Mesendoderm (in vitro differentiated cells): ENCODE results near the gene MVB12B.

Experiments used
- DNase-seq: peaks from one replicate; pipeline ENCODE4 v3.0.0; 2013
- H2AK5ac ChIP-seq: 2 replicates; pipeline ENCODE4 v1.6.1; 2013; ENCODE audit warnings: low read length, inconsistent platforms
- H2BK120ac ChIP-seq: 2 replicates; pipeline ENCODE4 v1.6.1; 2013; ENCODE audit warnings: low read depth, mild to moderate bottlenecking, low read length, moderate library complexity, mixed read lengths
- H2BK15ac ChIP-seq: replicated peaks from 2 replicates; pipeline ENCODE4 v1.6.1; 2013; ENCODE audit warnings: low read depth, mild to moderate bottlenecking, moderate library complexity
- H2BK5ac ChIP-seq: 2 replicates; pipeline ENCODE4 v1.6.1; 2013; ENCODE audit warnings: low read length, inconsistent platforms
- H3K18ac ChIP-seq: 2 replicates; pipeline ENCODE4 v1.6.1; 2013; ENCODE audit warnings: mild to moderate bottlenecking, low read length, mixed read lengths
- H3K23ac ChIP-seq: one replicate; pipeline ENCODE4 v1.6.1; 2013; ENCODE audit warnings: low read length
- H3K27ac ChIP-seq: 2 replicates; pipeline ENCODE4 v1.5.1; 2013; ENCODE audit warnings: low read depth, mild to moderate bottlenecking, inconsistent platforms, low read length, moderate library complexity
- H3K27me3 ChIP-seq: 2 replicates; pipeline ENCODE4 v1.6.1; 2013; ENCODE audit warnings: low read length, control low read depth, mild to moderate bottlenecking, inconsistent platforms; ENCODE audit not compliant: insufficient read depth, poor library complexity
- H3K36me3 ChIP-seq: 2 replicates; pipeline ENCODE4 v1.6.1; 2013; ENCODE audit warnings: low read length, inconsistent platforms; ENCODE audit not compliant: control insufficient read depth, insufficient read depth
- H3K4ac ChIP-seq: one replicate; pipeline ENCODE4 v1.6.1; 2013; ENCODE audit warnings: low read depth, mild to moderate bottlenecking, low read length, moderate library complexity
- H3K4me1 ChIP-seq: 2 replicates; pipeline ENCODE4 v1.6.1; 2013; ENCODE audit warnings: low read depth, low read length, inconsistent platforms; ENCODE audit not compliant: control insufficient read depth
- H3K4me2 ChIP-seq: 2 replicates; pipeline ENCODE4 v1.6.1; 2013; ENCODE audit warnings: low read length
- H3K4me3 ChIP-seq: 2 replicates; pipeline ENCODE4 v1.5.1; 2013; ENCODE audit warnings: mild to moderate bottlenecking, low read length
- H3K56ac ChIP-seq: one replicate; pipeline ENCODE4 v1.6.1; 2013; ENCODE audit warnings: low read length
- H3K79me1 ChIP-seq: 2 replicates; pipeline ENCODE4 v1.6.1; 2013; ENCODE audit warnings: low read length, inconsistent platforms
- H3K79me2 ChIP-seq: 2 replicates; pipeline ENCODE4 v1.6.1; 2013; ENCODE audit warnings: mild to moderate bottlenecking, low read length; ENCODE audit not compliant: control insufficient read depth, insufficient read depth
- H3K9ac ChIP-seq: 2 replicates; pipeline ENCODE4 v1.6.1; 2013; ENCODE audit warnings: low read length, inconsistent platforms
- H4K5ac ChIP-seq: one replicate; pipeline ENCODE4 v1.6.1; 2013; ENCODE audit warnings: low read length
- H4K8ac ChIP-seq: one replicate; pipeline ENCODE4 v1.6.1; 2013; ENCODE audit warnings: low read depth, mild to moderate bottlenecking, control low read depth, low read length, moderate library complexity
- WGBS: extraction: QIAGEN DNeasy Blood & Tissue Kit; methylation state at CpG from one replicate; pipeline ENCODE4 v1.1.7; 2013; ENCODE audit warnings: low lambda C conversion rate, missing lambda C conversion rate; ENCODE audit not compliant: insufficient coverage; ENCODE audit errors: extremely low coverage; 5-methylcytosine and 5-hydroxymethylcytosine counted together

The MVB12B gene

GRCh38 chr9:126299706-126300276 is 26.8 kb upstream of the MVB12B start:
- H3K56ac ChIP-seq: no peak overlapping the region
- no peak overlapping the region for H3K9ac ChIP-seq
- no peak overlapping the region for H3K18ac ChIP-seq
- H3K79me2 ChIP-seq: no peaks in the 10 kb centered on the region
- H4K5ac ChIP-seq: no peak overlapping the region
- H2AK5ac ChIP-seq: no peak overlapping the region
- no peaks in the 10 kb centered on the region for H3K36me3 ChIP-seq
- no peak overlapping the region for H3K27ac ChIP-seq
- H3K4me2 ChIP-seq: no peak overlapping the region
- H2BK15ac ChIP-seq: no peak overlapping the region
- H4K8ac ChIP-seq: no peak overlapping the region
- H3K79me1 ChIP-seq: no peaks in the 10 kb centered on the region
- no peak overlapping the region for H3K23ac ChIP-seq
- H2BK5ac ChIP-seq: no peak overlapping the region
- WGBS: no CpG with 5 or more reads among the region's 7 CpGs
- H2BK120ac ChIP-seq: no peak overlapping the region
- no peak for DNase-seq
- H3K4ac ChIP-seq: no peak overlapping the region
- H3K27me3 ChIP-seq: no peaks in the 10 kb centered on the region
- no peaks in the 10 kb centered on the region for H3K4me1 ChIP-seq
- H3K4me3 ChIP-seq: no peak overlapping the region

- H2AK5ac ChIP-seq: no peak overlapping the region
- DNase-seq: no peak
- H3K79me1 ChIP-seq: no peaks in the 10 kb centered on the region
- H3K18ac ChIP-seq: no peak overlapping the region
- H2BK120ac ChIP-seq: no peak overlapping the region
- H3K79me2 ChIP-seq: no peaks in the 10 kb centered on the region
- no peak overlapping the region for H3K9ac ChIP-seq
- H3K4ac ChIP-seq: no peak overlapping the region
- no peak overlapping the region for H3K4me2 ChIP-seq
- no peak overlapping the region for H2BK15ac ChIP-seq
- H3K27me3 ChIP-seq: no peaks in the 10 kb centered on the region
- H4K5ac ChIP-seq: no peak overlapping the region
- no peak overlapping the region for H2BK5ac ChIP-seq
- H3K56ac ChIP-seq: no peak overlapping the region
- WGBS: no CpG with 5 or more reads among the region's 3 CpGs
- no peak overlapping the region for H3K4me3 ChIP-seq
- no peaks in the 10 kb centered on the region for H3K4me1 ChIP-seq
- no peak overlapping the region for H3K27ac ChIP-seq
- no peaks in the 10 kb centered on the region for H3K36me3 ChIP-seq
- no peak overlapping the region for H4K8ac ChIP-seq
- no peak overlapping the region for H3K23ac ChIP-seq
Measured at GRCh38 chr9:126301196-126301595, 25.4 kb upstream of the MVB12B start.

- H3K18ac ChIP-seq: no peak overlapping the region
Measured at GRCh38 chr9:126301985-126302603, 24.5 kb upstream of the MVB12B start.

GRCh38 chr9:126302730-126303129 is 23.9 kb upstream of the MVB12B start:
- WGBS: no CpG with 5 or more reads among the region's 1 CpG
- no peak overlapping the region for H3K56ac ChIP-seq
- no peak overlapping the region for H3K4me3 ChIP-seq
- H4K8ac ChIP-seq: no peak overlapping the region
- H2BK15ac ChIP-seq: no peak overlapping the region
- H3K27me3 ChIP-seq: no peaks in the 10 kb centered on the region
- H3K79me2 ChIP-seq: no peaks in the 10 kb centered on the region
- no peak for DNase-seq
- H3K23ac ChIP-seq: no peak overlapping the region
- no peak overlapping the region for H2BK120ac ChIP-seq
- H3K4ac ChIP-seq: no peak overlapping the region
- no peak overlapping the region for H3K27ac ChIP-seq
- no peaks in the 10 kb centered on the region for H3K4me1 ChIP-seq
- H3K79me1 ChIP-seq: no peaks in the 10 kb centered on the region
- H4K5ac ChIP-seq: no peak overlapping the region
- no peaks in the 10 kb centered on the region for H3K36me3 ChIP-seq
- no peak overlapping the region for H3K18ac ChIP-seq
- no peak overlapping the region for H2BK5ac ChIP-seq
- no peak overlapping the region for H2AK5ac ChIP-seq
- H3K4me2 ChIP-seq: no peak overlapping the region
- no peak overlapping the region for H3K9ac ChIP-seq

More at GRCh38 chr9:126301985-126302603, 24.5 kb upstream of the MVB12B start:
- H4K5ac ChIP-seq: no peak overlapping the region
- H3K79me2 ChIP-seq: no peaks in the 10 kb centered on the region
- H3K23ac ChIP-seq: no peak overlapping the region
- no peak overlapping the region for H3K9ac ChIP-seq
- no peak overlapping the region for H3K4ac ChIP-seq
- H3K56ac ChIP-seq: no peak overlapping the region
- no peak overlapping the region for H3K27ac ChIP-seq
- H3K4me2 ChIP-seq: no peak overlapping the region
- H3K79me1 ChIP-seq: no peaks in the 10 kb centered on the region
- no peak overlapping the region for H2BK120ac ChIP-seq
- H3K27me3 ChIP-seq: no peaks in the 10 kb centered on the region
- no peak overlapping the region for H2BK5ac ChIP-seq
- no peak overlapping the region for H4K8ac ChIP-seq
- no CpG with 5 or more reads among the region's 4 CpGs for WGBS
- no peaks in the 10 kb centered on the region for H3K36me3 ChIP-seq
- H2AK5ac ChIP-seq: no peak overlapping the region
- no peak overlapping the region for H3K4me3 ChIP-seq
- no peaks in the 10 kb centered on the region for H3K4me1 ChIP-seq
- H2BK15ac ChIP-seq: no peak overlapping the region
- peak; percentile 84 for DNase-seq

- Histone ChIP-seq H3K4me2 (no peak overlapping the region), H3K79me2 (no peaks in the 10 kb centered on the region), H3K79me1 (no peaks in the 10 kb centered on the region), H3K18ac (no peak overlapping the region), H4K5ac (peak overlapping the region; percentile 90), H2BK5ac (no peak overlapping the region), H3K27ac (no peak overlapping the region), H3K36me3 (no peaks in the 10 kb centered on the region), H3K56ac (peak overlapping the region; percentile 62), H3K4ac (no peak overlapping the region), H2AK5ac (no peak overlapping the region), H2BK120ac (no peak overlapping the region), H2BK15ac (no peak overlapping the region), H3K4me3 (no peak overlapping the region), H3K4me1 (no peaks in the 10 kb centered on the region), H3K27me3 (no peaks in the 10 kb centered on the region), H4K8ac (no peak overlapping the region), H3K23ac (no peak overlapping the region), H3K9ac (no peak overlapping the region)
- no CpG with 5 or more reads among the region's 3 CpGs for WGBS
- peak; percentile 63 for DNase-seq
Measured at GRCh38 chr9:126303488-126303887, 23.1 kb upstream of the MVB12B start.
